Calu3 (cell line): ENCODE data around the gene DHODH. TPM values are rescaled to one million over a fixed set of nuclear protein-coding genes. Genes with fewer than 3 reads are reported as not detected.

ENCODE experiments used
- BruUV-seq: library from RNA; stranded (reverse); fragments of 400-500 nt; replicated peaks from 2 replicates; lab custom pipeline; 2021; lab: Mats Ljungman, UMichigan
- CTCF ChIA-PET: fragments of 300-600 bp; sonication (Branson Sonifier 250); formaldehyde crosslinking; loops from one replicate; lab custom pipeline; 2022; ENCODE audit warnings: antibody characterized with exemption; lab: Charles Lee
- DNase-seq: peaks from one replicate; pipeline ENCODE4 v3.0.0; 2022
- H3K27ac Mint-ChIP-seq: one replicate; pipeline ENCODE4 v1.8.0; 2022; ENCODE audit warnings: mixed read lengths; ENCODE audit not compliant: unreplicated experiment
- H3K27me3 Mint-ChIP-seq: one replicate; pipeline ENCODE4 v1.8.0; 2022; ENCODE audit warnings: mixed read lengths; ENCODE audit not compliant: unreplicated experiment
- H3K36me3 Mint-ChIP-seq: one replicate; pipeline ENCODE4 v1.8.0; 2022; ENCODE audit warnings: mild to moderate bottlenecking, moderate library complexity, mixed read lengths; ENCODE audit not compliant: insufficient read depth, unreplicated experiment
- H3K4me1 Mint-ChIP-seq: one replicate; pipeline ENCODE4 v1.8.0; 2022; ENCODE audit warnings: mild to moderate bottlenecking, low read depth, mixed read lengths; ENCODE audit not compliant: unreplicated experiment
- H3K4me3 Mint-ChIP-seq: one replicate; pipeline ENCODE4 v1.8.0; 2022; ENCODE audit warnings: mild to moderate bottlenecking, low read depth, moderate library complexity, mixed read lengths; ENCODE audit not compliant: unreplicated experiment
- H3K9me3 Mint-ChIP-seq: one replicate; pipeline ENCODE4 v1.8.0; 2022; ENCODE audit warnings: low read depth, mixed read lengths; ENCODE audit not compliant: unreplicated experiment
- CTCF ChIP-seq: fragments of 200-600 bp; IDR thresholded peaks from one replicate; pipeline ENCODE4 v1.8.0; 2022; ENCODE audit warnings: antibody characterized with exemption; ENCODE audit not compliant: unreplicated experiment
- intact Hi-C: fragments of 100-400 bp; cut with micrococcal nuclease; formaldehyde crosslinking; loops from one replicate; pipeline ENCODE4 v1.10.0; 2022; ENCODE audit not compliant: unreplicated experiment
- total RNA-seq: library from RNA; stranded (reverse); gene quantifications from 2 replicates; pipeline ENCODE4 v1.2.3, GENCODE V29; 2022

The DHODH gene
- total RNA-seq, 1 experiment from 2014 or later: 21.3 TPM

GRCh38 chr16:71965223-71965622, 43.3 kb upstream of the DHODH start:
- no peak overlapping the region for H3K4me3 Mint-ChIP-seq
- H3K4me1 Mint-ChIP-seq: no peaks in the 10 kb centered on the region
- intact Hi-C loops: loop anchor here (10.0 kb wide), 2 partner anchors 190 to 320 kb away; no protein-coding TSS in a partner anchor
- no peaks in the 10 kb centered on the region for H3K9me3 Mint-ChIP-seq
- peaks cover 7% of the 10 kb centered on the region for H3K27me3 Mint-ChIP-seq
- DNase-seq: no peak
- no peak overlapping the region for H3K27ac Mint-ChIP-seq
- TF ChIP-seq CTCF: no peak
- no peaks in the 10 kb centered on the region for H3K36me3 Mint-ChIP-seq
- CTCF ChIA-PET: interaction anchor here (0.7 to 1.5 kb wide), 2 partner anchors 9 to 15 kb away, joined by 3 to 4 read pairs; no protein-coding TSS in a partner anchor
- BruUV-seq: no TSS peak

GRCh38 chr16:71966932-71967331, 41.6 kb upstream of the DHODH start:
- TF ChIP-seq CTCF: no peak
- H3K27ac Mint-ChIP-seq: no peak overlapping the region
- BruUV-seq: no TSS peak
- no peak overlapping the region for H3K4me3 Mint-ChIP-seq
- H3K9me3 Mint-ChIP-seq: no peaks in the 10 kb centered on the region
- intact Hi-C loops: loop anchor here (10.0 kb wide), 2 partner anchors 192 to 322 kb away; no protein-coding TSS in a partner anchor
- DNase-seq: no peak
- CTCF ChIA-PET: interaction anchor here (0.7 to 1.5 kb wide), 2 partner anchors 11 to 711 kb away, joined by 3 to 7 read pairs; no protein-coding TSS in a partner anchor
- no peaks in the 10 kb centered on the region for H3K36me3 Mint-ChIP-seq
- H3K27me3 Mint-ChIP-seq: peaks cover 8% of the 10 kb centered on the region
- no peaks in the 10 kb centered on the region for H3K4me1 Mint-ChIP-seq

GRCh38 chr16:71969353-71969752, 39.2 kb upstream of the DHODH start:
- Mint-ChIP-seq H3K27me3 (peaks cover 8% of the 10 kb centered on the region), H3K36me3 (no peaks in the 10 kb centered on the region), H3K4me1 (no peaks in the 10 kb centered on the region), H3K4me3 (no peak overlapping the region), H3K27ac (no peak overlapping the region), H3K9me3 (no peaks in the 10 kb centered on the region)
- no peak for TF ChIP-seq CTCF
- intact Hi-C loops: loop anchor here (10.0 kb wide), 2 partner anchors 195 to 325 kb away; no protein-coding TSS in a partner anchor
- no TSS peak for BruUV-seq
- CTCF ChIA-PET: interaction anchor here (0.6 kb wide), 1 partner anchor 87 kb away, joined by 6 read pairs; no protein-coding TSS in a partner anchor
- DNase-seq: no peak

- Mint-ChIP-seq H3K9me3 (no peaks in the 10 kb centered on the region), H3K4me3 (no peak overlapping the region), H3K27me3 (peaks cover 8% of the 10 kb centered on the region), H3K36me3 (no peaks in the 10 kb centered on the region), H3K4me1 (no peaks in the 10 kb centered on the region), H3K27ac (no peak overlapping the region)
- intact Hi-C loops: no loop called here
- CTCF ChIA-PET: interaction anchor here (0.7 kb wide), 1 partner anchor 10 kb away, joined by 3 read pairs; no protein-coding TSS in a partner anchor
- BruUV-seq: no TSS peak
- TF ChIP-seq CTCF: no peak
- no peak for DNase-seq
These were observed 37.0 kb upstream of the DHODH start for GRCh38 chr16:71971571-71971970.
